Measurements from ENCODE around the gene PDILT.

The PDILT gene

DNA sequence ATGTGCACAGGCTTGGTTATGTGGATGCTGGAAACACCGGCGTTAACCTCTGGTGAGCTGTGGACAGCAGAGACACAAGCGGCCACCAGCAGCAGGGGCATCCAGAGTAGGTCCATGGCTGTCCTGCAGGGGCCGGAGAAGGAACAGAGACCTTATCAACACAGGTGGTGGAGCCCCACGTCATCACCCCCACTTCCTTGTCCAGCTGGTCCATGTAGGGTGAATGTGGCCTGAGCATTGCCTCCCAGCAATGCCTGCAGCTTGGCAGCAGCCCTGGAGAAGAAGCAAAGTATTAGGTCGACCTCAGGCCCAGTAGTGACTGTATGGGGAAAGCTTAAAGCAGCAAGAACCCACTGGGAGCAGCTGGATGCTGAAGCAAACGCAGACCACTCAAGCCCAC, 5.4 kb downstream of the PDILT start:
- Histone ChIP-seq H3K4me3 (ENCODE audit: low read depth, low read length) (no peak overlapping the region), H3K36me3 (ENCODE audit: control insufficient read depth in 2 of 2, insufficient read depth in 1 of 2, low read length in 2 of 2) (no peaks in the 10 kb centered on the region), H3K9me3 (ENCODE audit: control insufficient read depth, insufficient read depth, low read depth, low read length) (no peaks in the 10 kb centered on the region), H3K4me1 (ENCODE audit: control insufficient read depth, insufficient read depth, low read length) (no peaks in the 10 kb centered on the region), H3K27ac (ENCODE audit: extremely low read depth, low read depth, low read length) (no peak overlapping the region)
- TF ChIP-seq SP2 (tag by site-specific recombination; IDR thresholded peaks at IDR 0.05) (no peak), SETDB1 (IDR thresholded peaks at IDR 0.05; ENCODE audit: insufficient read length, low read length) (no peak), ZNF626 (tag by site-specific recombination; IDR thresholded peaks at IDR 0.05) (no peak), ZNF658 (tag by site-specific recombination; IDR thresholded peaks at IDR 0.05) (no peak), ZNF211 (tag by site-specific recombination; IDR thresholded peaks at IDR 0.05; ENCODE audit: low read depth) (no peak), BCL11A (tag by site-specific recombination; IDR thresholded peaks at IDR 0.05; ENCODE audit: low read depth) (no peak), ZFP69B (tag by site-specific recombination; IDR thresholded peaks at IDR 0.05) (no peak), TRIM28 (IDR thresholded peaks at IDR 0.05; ENCODE audit: borderline replicate concordance, low read length) (no peak)
- TF ChIP-seq, protein P1, sequence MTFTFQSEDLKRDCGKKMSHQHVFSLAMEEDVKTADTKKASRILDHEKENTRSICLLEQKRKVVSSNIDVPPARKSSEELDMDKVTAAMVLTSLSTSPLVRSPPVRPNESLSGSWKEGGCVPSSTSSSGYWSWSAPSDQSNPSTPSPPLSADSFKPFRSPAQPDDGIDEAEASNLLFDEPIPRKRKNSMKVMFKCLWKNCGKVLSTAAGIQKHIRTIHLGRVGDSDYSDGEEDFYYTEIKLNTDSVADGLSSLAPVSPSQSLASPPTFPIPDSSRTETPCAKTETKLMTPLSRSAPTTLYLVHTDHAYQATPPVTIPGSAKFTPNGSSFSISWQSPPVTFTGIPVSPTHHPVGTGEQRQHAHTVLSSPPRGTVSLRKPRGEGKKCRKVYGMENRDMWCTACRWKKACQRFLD (tag by site-specific recombination; IDR thresholded peaks at IDR 0.05): no peak
- CTCF ChIA-PET: interaction anchor here (0.6 to 0.9 kb wide), 2 partner anchors 12 to 418 kb away, joined by 3 read pairs; no protein-coding TSS in a partner anchor
- POLR2A ChIA-PET: no interaction called here

GRCh38 chr16:20398603-20399002, 5.9 kb downstream of the PDILT start:
- H3K4me1 ChIP-seq (ENCODE audit: control insufficient read depth, insufficient read depth, low read length): no peaks in the 10 kb centered on the region
- H3K27ac ChIP-seq (ENCODE audit: extremely low read depth, low read depth, low read length): no peak overlapping the region
- no peaks in the 10 kb centered on the region for H3K9me3 ChIP-seq (ENCODE audit: control insufficient read depth, insufficient read depth, low read depth, low read length)
- H3K4me3 ChIP-seq (ENCODE audit: low read depth, low read length): no peak overlapping the region
- no peaks in the 10 kb centered on the region for H3K36me3 ChIP-seq (ENCODE audit: control insufficient read depth in 2 of 2, insufficient read depth in 1 of 2, low read length in 2 of 2)
- ChIA-PET CTCF (interaction anchor here (0.6 kb wide), 1 partner anchor 418 kb away, joined by 3 read pairs; no protein-coding TSS in a partner anchor), POLR2A (interaction anchor here (0.6 kb wide), 1 partner anchor 735 kb away, joined by 7 read pairs; no protein-coding TSS in a partner anchor)
- TF ChIP-seq PRDM1 (tag by site-specific recombination; IDR thresholded peaks at IDR 0.05) (no peak), OSR2 (tag by site-specific recombination; IDR thresholded peaks at IDR 0.05) (no peak), ZNF341 (tag by site-specific recombination; IDR thresholded peaks at IDR 0.05; ENCODE audit: low read depth) (no peak), KLF9 (tag by site-specific recombination; IDR thresholded peaks at IDR 0.05; ENCODE audit: low read depth) (no peak), ZNF221 (tag by site-specific recombination; IDR thresholded peaks at IDR 0.05; ENCODE audit: borderline replicate concordance) (no peak)

DNA sequence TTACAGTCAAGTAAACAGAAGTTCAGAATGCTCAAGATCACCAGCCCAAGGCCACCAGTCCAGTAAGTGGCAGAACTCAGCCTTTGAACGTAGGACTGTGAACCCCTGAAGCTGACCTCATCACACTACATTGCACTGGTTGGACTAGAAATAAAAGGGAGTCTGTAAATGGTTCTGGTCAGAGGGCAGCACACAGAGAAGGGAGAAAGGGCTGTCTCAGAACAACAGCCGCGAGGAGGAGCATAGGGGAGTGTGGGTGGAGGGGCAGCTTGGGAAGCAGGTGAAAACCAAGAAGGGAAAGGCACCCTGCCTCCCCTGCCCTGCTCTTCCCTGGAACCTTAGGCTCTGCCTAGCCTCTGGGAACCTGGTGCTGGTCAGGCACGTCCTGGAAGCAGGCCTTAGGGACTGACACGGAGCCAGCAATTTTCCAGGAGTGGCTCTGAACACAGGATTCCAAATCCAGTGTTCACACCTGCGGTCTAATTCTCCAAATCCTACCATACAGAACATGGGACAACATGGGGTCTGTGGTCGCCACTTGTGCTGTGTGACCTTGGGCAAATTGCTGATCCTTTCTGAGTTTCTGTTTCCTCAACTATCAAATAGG, 7.0 kb downstream of the PDILT start:
- no peak for TF ChIP-seq ZNF221 (tag by site-specific recombination; IDR thresholded peaks at IDR 0.05; ENCODE audit: borderline replicate concordance)
- no peak for TF ChIP-seq ZNF248 (tag by site-specific recombination; IDR thresholded peaks at IDR 0.05)
- no peaks in the 10 kb centered on the region for H3K36me3 ChIP-seq (ENCODE audit: control insufficient read depth in 2 of 2, insufficient read depth in 1 of 2, low read length in 2 of 2)
- no peaks in the 10 kb centered on the region for H3K4me1 ChIP-seq (ENCODE audit: control insufficient read depth, insufficient read depth, low read length)
- H3K9me3 ChIP-seq (ENCODE audit: control insufficient read depth, insufficient read depth, low read depth, low read length): no peaks in the 10 kb centered on the region
- ChIA-PET POLR2A (no interaction called here), CTCF (no interaction called here)
- no peak overlapping the region for H3K4me3 ChIP-seq (ENCODE audit: low read depth, low read length)
- H3K27ac ChIP-seq (ENCODE audit: extremely low read depth, low read depth, low read length): no peak overlapping the region

- ChIA-PET CTCF (interaction anchor here (1.3 kb wide), 1 partner anchor 11 kb away, joined by 6 read pairs; no protein-coding TSS in a partner anchor), POLR2A (no interaction called here)
- no peak overlapping the region for H3K27ac ChIP-seq (ENCODE audit: extremely low read depth, low read depth, low read length)
- H3K9me3 ChIP-seq (ENCODE audit: control insufficient read depth, insufficient read depth, low read depth, low read length): no peaks in the 10 kb centered on the region
- no peaks in the 10 kb centered on the region for H3K4me1 ChIP-seq (ENCODE audit: control insufficient read depth, insufficient read depth, low read length)
- H3K36me3 ChIP-seq (ENCODE audit: control insufficient read depth in 2 of 2, insufficient read depth in 1 of 2, low read length in 2 of 2): no peaks in the 10 kb centered on the region
- H3K4me3 ChIP-seq (ENCODE audit: low read depth, low read length): no peak overlapping the region
- TF ChIP-seq ZFP69B (tag by site-specific recombination; IDR thresholded peaks at IDR 0.05) (no peak), ZNF423 (tag by site-specific recombination; IDR thresholded peaks at IDR 0.05) (no peak), ZNF223 (tag by site-specific recombination; IDR thresholded peaks at IDR 0.05) (no peak), PBX3 (CRISPR knock-in tag; IDR thresholded peaks at IDR 0.05) (no peak), ZNF132 (tag by site-specific recombination; IDR thresholded peaks at IDR 0.05; ENCODE audit: borderline replicate concordance) (no peak), PRDM1 (tag by site-specific recombination; IDR thresholded peaks at IDR 0.05) (no peak), HOXC10 (CRISPR knock-in tag; IDR thresholded peaks at IDR 0.05) (no peak), ZNF19 (tag by site-specific recombination; IDR thresholded peaks at IDR 0.05; ENCODE audit: low read depth) (no peak), ZNF169 (tag by site-specific recombination; IDR thresholded peaks at IDR 0.05) (no peak), SCRT2 (tag by site-specific recombination; IDR thresholded peaks at IDR 0.05) (no peak)
- TF ChIP-seq, protein P2, sequence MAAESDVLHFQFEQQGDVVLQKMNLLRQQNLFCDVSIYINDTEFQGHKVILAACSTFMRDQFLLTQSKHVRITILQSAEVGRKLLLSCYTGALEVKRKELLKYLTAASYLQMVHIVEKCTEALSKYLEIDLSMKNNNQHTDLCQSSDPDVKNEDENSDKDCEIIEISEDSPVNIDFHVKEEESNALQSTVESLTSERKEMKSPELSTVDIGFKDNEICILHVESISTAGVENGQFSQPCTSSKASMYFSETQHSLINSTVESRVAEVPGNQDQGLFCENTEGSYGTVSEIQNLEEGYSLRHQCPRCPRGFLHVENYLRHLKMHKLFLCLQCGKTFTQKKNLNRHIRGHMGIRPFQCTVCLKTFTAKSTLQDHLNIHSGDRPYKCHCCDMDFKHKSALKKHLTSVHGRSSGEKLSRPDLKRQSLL (tag by site-specific recombination; IDR thresholded peaks at IDR 0.05): no peak
Measured at GRCh38 chr16:20396846-20397467, 7.6 kb downstream of the PDILT start.

All from HEK293 (cell line).